Activated gamma-delta T cell treated with anti-CD3 and anti-CD28 coated beads, Interleukin-2, amount 50 U/mL, for 16 hours (primary cell): ENCODE measurements around the gene AFF1.

Experiments
- DNase-seq: peaks from one replicate; pipeline ENCODE4 v3.0.0-alpha.2; 2020; ENCODE audit warnings: low read depth

AFF1 gene

GRCh38 chr4:87086143-87086805 lies 151.5 kb downstream of the AFF1 start:
- no peak for DNase-seq

DNA sequence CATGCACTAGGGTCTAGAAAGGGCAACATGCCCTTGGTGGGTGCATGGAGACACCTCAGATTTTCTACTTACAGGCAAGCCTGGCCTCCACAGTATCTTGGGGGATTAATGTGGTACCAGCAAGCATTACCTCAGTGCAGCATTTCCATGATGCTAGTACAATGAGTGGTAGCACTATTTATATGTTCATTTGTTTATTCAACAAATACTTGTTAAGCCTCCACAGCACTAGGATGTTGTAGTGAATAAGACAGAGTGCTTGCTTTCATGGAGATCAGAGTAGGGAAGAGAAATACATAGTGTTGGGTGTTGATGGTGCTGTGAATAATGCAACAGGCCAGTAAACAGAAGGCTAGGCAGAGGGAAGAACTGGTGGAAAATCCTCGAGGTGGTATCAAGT lies 152.2 kb downstream of the AFF1 start:
- no peak for DNase-seq

GRCh38 chr4:87087420-87087819 lies 152.6 kb downstream of the AFF1 start:
- no peak for DNase-seq

DNA sequence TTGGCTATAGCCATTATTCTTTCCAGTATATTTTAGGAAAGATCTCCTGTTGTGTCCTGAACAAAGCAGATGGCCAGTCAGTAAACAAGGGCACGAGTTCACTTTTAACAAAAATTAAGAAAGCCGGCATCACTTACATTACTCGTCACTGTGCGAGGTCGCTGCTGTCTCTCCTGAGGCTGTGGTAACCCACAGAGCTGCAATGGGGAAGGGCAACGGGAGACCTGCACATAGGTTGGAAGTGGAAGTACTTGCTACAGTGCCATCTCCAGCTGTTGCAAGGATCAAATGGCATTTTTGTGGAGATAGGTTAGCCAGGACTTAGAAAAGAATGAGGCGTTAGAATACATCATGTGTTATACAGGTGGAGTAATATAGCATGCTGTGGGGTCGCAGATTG lies 153.4 kb downstream of the AFF1 start:
- no peak for DNase-seq

DNA sequence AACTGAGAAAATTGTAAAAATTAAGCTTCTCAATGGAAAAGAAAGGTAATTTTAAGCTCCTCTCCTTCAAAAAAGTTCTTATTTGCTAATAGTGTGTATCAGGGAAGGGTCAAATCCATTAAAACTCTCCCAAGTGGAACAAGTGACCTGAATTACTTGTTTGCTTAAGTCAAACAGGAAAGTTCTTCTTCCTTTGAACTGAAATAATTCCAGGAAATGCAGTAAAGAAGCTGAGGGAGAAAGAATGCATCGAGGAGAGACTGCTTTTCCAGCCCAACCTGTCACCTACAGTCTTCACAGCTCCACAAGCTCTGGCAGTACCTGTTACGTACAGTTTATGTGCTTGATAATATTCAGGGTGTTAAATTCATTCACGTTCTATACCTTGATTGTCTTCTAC lies 154.6 kb downstream of the AFF1 start:
- no peak for DNase-seq

DNA sequence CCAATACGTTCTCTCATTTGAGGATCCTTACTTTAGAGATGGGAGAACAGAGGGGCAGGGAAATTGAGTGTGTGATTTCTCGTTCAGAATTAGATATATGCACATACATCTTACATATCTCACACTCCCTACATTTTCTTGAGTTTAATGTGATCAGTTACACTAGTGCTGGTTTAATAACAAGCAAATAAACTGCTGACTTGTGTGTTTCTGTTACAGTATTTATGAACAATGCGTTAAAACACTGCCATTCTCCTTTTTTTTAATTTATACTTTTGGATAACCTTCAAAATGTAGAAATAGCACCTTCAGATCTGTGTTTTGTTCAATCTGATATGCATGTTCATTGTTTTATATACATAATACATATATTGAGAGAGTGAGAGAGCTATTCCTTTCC lies 155.5 kb downstream of the AFF1 start:
- no peak for DNase-seq

- no peak for DNase-seq
Observed at GRCh38 chr4:87092389-87093141, 157.8 kb downstream of the AFF1 start.

DNA sequence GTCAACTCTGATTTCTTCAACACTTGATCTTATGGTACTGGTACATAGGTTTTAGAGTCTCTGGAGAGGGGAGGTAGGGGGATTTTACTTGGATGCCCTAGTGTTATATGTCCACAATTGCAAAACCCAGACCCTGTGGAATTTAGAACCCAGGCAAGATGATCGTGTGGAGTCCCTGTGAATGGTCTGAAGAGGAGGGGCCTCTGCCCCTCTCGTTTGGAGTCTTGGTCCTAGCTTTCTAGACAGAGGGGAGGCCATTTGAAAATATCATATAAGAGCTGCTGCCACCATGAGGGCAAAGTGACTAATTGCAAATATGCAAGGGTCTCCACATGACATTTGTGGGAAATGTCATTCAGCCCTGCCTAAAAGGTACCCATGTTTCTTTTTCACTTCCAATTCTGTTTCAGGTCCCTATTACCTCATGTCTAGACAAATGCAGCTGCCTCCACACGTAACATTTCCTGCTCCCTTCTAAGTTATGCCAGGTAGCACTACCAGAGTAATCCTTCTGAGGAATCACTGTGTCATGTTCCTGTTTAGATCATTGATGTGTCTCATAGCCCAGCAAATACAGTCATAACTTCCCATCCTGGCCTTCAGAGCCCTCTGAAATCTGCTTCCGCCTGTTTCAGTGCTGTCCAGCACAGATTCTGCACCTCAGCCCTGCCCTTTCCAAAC lies 158.8 kb downstream of the AFF1 start:
- no peak for DNase-seq

GRCh38 chr4:87097075-87097474 lies 162.3 kb downstream of the AFF1 start:
- no peak for DNase-seq

DNA sequence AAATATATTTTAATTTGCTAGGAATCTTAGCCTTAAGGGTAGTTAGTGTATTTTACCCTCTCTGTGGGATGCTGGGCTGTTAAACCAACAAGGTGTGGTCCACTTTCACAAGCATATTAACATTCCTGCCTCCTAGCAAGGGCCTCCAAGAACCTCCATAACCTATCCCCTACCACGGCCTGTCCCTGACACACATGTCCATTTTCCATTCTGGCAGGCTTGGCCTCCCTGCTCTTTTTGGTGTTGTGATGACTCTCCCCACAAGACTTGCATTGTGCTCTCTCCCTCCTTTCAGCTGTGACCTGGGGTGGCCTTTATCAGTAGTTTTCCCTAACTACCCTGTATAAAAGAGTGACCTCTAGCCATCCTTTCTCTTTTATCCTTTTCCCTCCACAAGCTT lies 165.4 kb downstream of the AFF1 start:
- no peak for DNase-seq

DNA sequence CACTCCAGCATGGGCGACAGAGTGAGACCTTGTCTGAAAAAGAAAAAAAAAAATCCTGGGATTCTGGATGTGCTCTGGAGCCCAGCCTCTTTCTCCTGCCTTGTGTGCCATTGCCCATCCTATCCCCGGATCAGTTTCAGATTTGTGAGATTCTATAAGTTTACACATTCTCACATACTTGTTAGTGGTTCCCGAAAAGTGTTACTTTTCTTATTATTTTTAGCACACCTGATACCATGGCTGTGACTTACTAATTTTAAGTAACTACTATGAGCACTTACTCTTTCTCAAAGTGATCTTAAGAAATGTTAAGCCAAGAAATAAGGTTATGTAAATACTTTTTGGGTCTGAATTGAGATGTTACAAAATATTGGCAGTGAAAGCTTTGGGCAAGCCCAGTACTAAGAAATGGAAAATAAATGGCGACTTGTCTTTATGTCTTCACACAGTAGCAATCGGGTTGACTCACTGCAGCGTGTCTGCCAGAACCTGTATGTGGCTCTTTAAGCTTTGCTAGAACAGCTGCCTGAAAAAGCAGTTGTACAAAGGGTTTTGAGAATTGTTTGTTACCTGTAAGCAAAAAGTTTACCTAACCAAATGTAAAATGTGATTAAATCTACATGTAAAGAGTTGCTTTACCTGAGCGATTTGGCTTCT lies 166.9 kb downstream of the AFF1 start:
- no peak for DNase-seq

GRCh38 chr4:87103086-87103485 lies 168.3 kb downstream of the AFF1 start:
- no peak for DNase-seq

GRCh38 chr4:87103691-87104187 lies 168.9 kb downstream of the AFF1 start:
- DNase-seq, result no peak

- DNase-seq, result no peak
Observed at GRCh38 chr4:87105101-87105845, 170.5 kb downstream of the AFF1 start.

- DNase-seq, result no peak
Observed at GRCh38 chr4:87108142-87108546, 173.3 kb downstream of the AFF1 start.

- DNase-seq, result no peak
Observed at GRCh38 chr4:87109121-87109520, 174.3 kb downstream of the AFF1 start.

DNA sequence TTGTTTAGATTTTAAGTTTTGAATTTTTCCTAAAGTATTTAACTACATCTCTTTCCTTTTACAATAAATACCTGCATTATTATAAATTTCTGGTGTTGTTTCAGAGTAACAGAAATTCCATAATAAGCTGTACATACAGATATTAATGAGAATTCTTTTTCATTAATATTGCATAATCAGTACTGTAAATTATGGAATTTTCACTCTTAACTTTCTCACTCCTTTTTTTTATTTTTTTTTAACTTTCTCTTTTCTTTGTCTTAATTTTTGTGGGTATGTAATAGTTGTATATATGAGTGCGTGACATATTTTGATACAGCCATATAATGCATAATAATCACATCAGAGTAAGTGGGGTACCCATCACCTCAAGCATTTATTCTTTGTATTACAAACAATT lies 175.1 kb downstream of the AFF1 start:
- no peak for DNase-seq

GRCh38 chr4:87112063-87112462 lies 177.3 kb downstream of the AFF1 start:
- no peak for DNase-seq

- no peak for DNase-seq
Observed at GRCh38 chr4:87114245-87115062, 179.6 kb downstream of the AFF1 start.

- no peak for DNase-seq
Observed at GRCh38 chr4:87116231-87116630, 181.4 kb downstream of the AFF1 start.
